DND-41 (cell line): Measurements from ENCODE around the gene FAM162A.

ENCODE experiments used
- ATAC-seq: fragments of 200-7000 bp; cut with Tn5 transposase; 3 replicates; pipeline ENCODE4 v1.9.1; 2021; ENCODE audit warnings: low read depth; ENCODE audit not compliant: insufficient read depth
- DNase-seq: peaks from one replicate; pipeline ENCODE4 v3.0.0-alpha.2; 2020
- H2AFZ ChIP-seq: 2 replicates; pipeline ENCODE4 v1.6.0; 2012; ENCODE audit warnings: low read depth, low read length
- H3K27ac ChIP-seq: 2 replicates; pipeline ENCODE4 v1.5.1; 2012; ENCODE audit warnings: low read length, inconsistent platforms
- H3K27me3 ChIP-seq: fragments of 200-600 bp; sonication (generic); 2 replicates; pipeline ENCODE4 v1.6.0; 2012; ENCODE audit warnings: low read length, mild to moderate bottlenecking, inconsistent platforms; ENCODE audit not compliant: insufficient read depth, poor library complexity
- H3K36me3 ChIP-seq: 2 replicates; pipeline ENCODE4 v1.5.1; 2012; ENCODE audit warnings: low read length, inconsistent platforms; ENCODE audit not compliant: insufficient read depth
- H3K4me1 ChIP-seq: 2 replicates; pipeline ENCODE4 v1.5.1; 2012; ENCODE audit warnings: mild to moderate bottlenecking, low read length; ENCODE audit not compliant: insufficient read depth
- H3K4me2 ChIP-seq: 2 replicates; pipeline ENCODE4 v1.6.0; 2012; ENCODE audit warnings: mild to moderate bottlenecking, moderate library complexity, low read length, inconsistent platforms; ENCODE audit not compliant: insufficient read depth
- H3K4me3 ChIP-seq, 2 experiments: fragments of 200-600 bp in 1 of 2; shearing (Covaris generic) in 1 of 2; 2 replicates each; pipeline ENCODE4 v1.5.1; 2012 to 2016; ENCODE audit warnings: inconsistent platforms in 2 of 2, low read length in 2 of 2, mild to moderate bottlenecking in 2 of 2, low read depth in 1 of 2, moderate library complexity in 1 of 2
- H3K79me2 ChIP-seq: 2 replicates; pipeline ENCODE4 v1.6.0; 2012; ENCODE audit warnings: low read length, inconsistent platforms; ENCODE audit not compliant: insufficient read depth
- H3K9ac ChIP-seq: 2 replicates; pipeline ENCODE4 v1.6.0; 2012; ENCODE audit warnings: low read depth, mild to moderate bottlenecking, inconsistent platforms, low read length, moderate library complexity
- H3K9me3 ChIP-seq: 2 replicates; pipeline ENCODE4 v1.5.1; 2012; ENCODE audit warnings: low read length, moderate library complexity, mild to moderate bottlenecking, inconsistent platforms; ENCODE audit not compliant: insufficient read depth, severe bottlenecking
- H4K20me1 ChIP-seq: 2 replicates; pipeline ENCODE4 v1.6.0; 2012; ENCODE audit warnings: low read length; ENCODE audit not compliant: insufficient read depth
- CTCF ChIP-seq: IDR thresholded peaks from 2 replicates; pipeline ENCODE4 v1.5.1; 2012; ENCODE audit warnings: borderline replicate concordance, low read length, moderate library complexity, mild to moderate bottlenecking; ENCODE audit not compliant: poor library complexity, severe bottlenecking; ENCODE audit errors: extremely low read depth
- EZH2 ChIP-seq: IDR thresholded peaks from 3 replicates; pipeline ENCODE4 v1.6.1; 2012; ENCODE audit warnings: borderline replicate concordance, low read depth, mild to moderate bottlenecking, moderate library complexity, low read length, inconsistent platforms; ENCODE audit not compliant: severe bottlenecking

The FAM162A gene

GRCh38 chr3:122383771-122384697, at the start of gene FAM162A:
FAM162A (plus strand) TSS chr3:122384182; CDS start chr3:122384266, 84 bp downstream.
- H3K27me3 ChIP-seq, result no peaks in the 10 kb centered on the region
- H3K27ac ChIP-seq, result peak within 1 kb of the TSS; percentile 75
- no peaks in the 10 kb centered on the region for H3K9me3 ChIP-seq
- H3K4me1 ChIP-seq, result peaks cover 81% of the 10 kb centered on the region
- peaks cover 95% of the 10 kb centered on the region for H3K79me2 ChIP-seq
- no peaks in the 10 kb centered on the region for H4K20me1 ChIP-seq
- TF ChIP-seq CTCF, result peak; percentile 78
- TF ChIP-seq EZH2, result no peak
- peak within 1 kb of the TSS; percentile 74 for H3K4me2 ChIP-seq
- ATAC-seq, result peak; percentile 93
- peak within 1 kb of the TSS; percentile 73 to 83 for H3K4me3 ChIP-seq
- peaks cover 10% of the 10 kb centered on the region; the same call in 1 of the 2 replicates for H3K36me3 ChIP-seq
- H3K9ac ChIP-seq, result peak within 1 kb of the TSS; percentile 59
- peak; percentile 94 for DNase-seq
- peak within 1 kb of the TSS; percentile 88 for H2AFZ ChIP-seq

GRCh38 chr3:122342803-122343202, 41.2 kb upstream of the FAM162A start:
- Histone ChIP-seq H3K4me1 (no peaks in the 10 kb centered on the region), H3K4me3 (no peak overlapping the region), H3K4me2 (no peak overlapping the region), H4K20me1 (no peaks in the 10 kb centered on the region), H3K9me3 (no peaks in the 10 kb centered on the region), H3K27me3 (no peaks in the 10 kb centered on the region), H3K27ac (no peak overlapping the region), H3K36me3 (no peaks in the 10 kb centered on the region), H2AFZ (no peak overlapping the region), H3K79me2 (no peaks in the 10 kb centered on the region), H3K9ac (no peak overlapping the region)
- DNase-seq (no peak), ATAC-seq (no peak)
- TF ChIP-seq EZH2 (no peak), CTCF (no peak)

GRCh38 chr3:122343654-122344053, 40.3 kb upstream of the FAM162A start:
- no peak for DNase-seq

More at GRCh38 chr3:122343654-122344053, 40.3 kb upstream of the FAM162A start:
- H3K27ac ChIP-seq, result no peak overlapping the region
- H3K79me2 ChIP-seq, result no peaks in the 10 kb centered on the region
- ATAC-seq, result no peak
- no peaks in the 10 kb centered on the region for H4K20me1 ChIP-seq
- no peaks in the 10 kb centered on the region for H3K36me3 ChIP-seq
- H3K4me2 ChIP-seq, result no peak overlapping the region
- TF ChIP-seq CTCF (no peak), EZH2 (no peak)
- no peak overlapping the region for H3K9ac ChIP-seq
- H3K4me1 ChIP-seq, result no peaks in the 10 kb centered on the region
- no peak overlapping the region for H3K4me3 ChIP-seq
- no peak overlapping the region for H2AFZ ChIP-seq
- no peaks in the 10 kb centered on the region for H3K27me3 ChIP-seq
- no peaks in the 10 kb centered on the region for H3K9me3 ChIP-seq
